ENCODE data around the gene PCK1. TPM values are rescaled to one million over a fixed set of nuclear protein-coding genes. Genes with fewer than 3 reads are reported as not detected.

The PCK1 gene
- total and polyA plus RNA-seq, 2 donors (not counting 3 experiments of a cell fraction or from before 2014, with no cell fraction given) = not detected

DNA sequence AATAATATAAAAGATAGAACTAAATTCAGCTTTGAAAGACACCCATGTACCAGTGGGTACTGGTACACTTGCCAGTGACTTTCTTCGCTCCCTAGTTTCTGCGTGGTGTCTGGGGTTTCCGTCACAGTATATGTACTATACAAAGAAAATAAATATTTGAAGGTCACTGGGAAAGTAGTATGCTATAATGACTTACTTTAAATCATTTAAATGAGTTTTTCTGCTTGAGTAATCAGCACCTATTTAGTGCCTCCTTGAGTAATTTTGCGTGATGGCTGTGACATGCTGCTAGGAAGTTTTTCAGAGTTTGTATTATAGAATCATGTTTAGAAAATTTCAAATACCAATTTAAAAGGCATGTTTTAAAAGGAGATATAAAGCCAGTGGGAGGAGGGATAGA, 32.8 kb upstream of the PCK1 start:
- Histone ChIP-seq H3K9ac (replicated peaks; ENCODE audit: extremely low read depth, insufficient read depth, low read length) (no peak overlapping the region), H3K9me3 (replicated peaks; ENCODE audit: control insufficient read depth, insufficient read depth, low read length) (no peaks in the 10 kb centered on the region), H3K27ac (ENCODE audit: insufficient read depth, low read depth, low read length) (no peak overlapping the region), H3K27me3 (ENCODE audit: control insufficient read depth in 2 of 2, insufficient read depth in 2 of 2, low read length in 2 of 2) (no peaks in the 10 kb centered on the region), H3K79me2 (ENCODE audit: control insufficient read depth, insufficient read depth, low read length) (no peaks in the 10 kb centered on the region), H2AFZ (ENCODE audit: low read depth, low read length) (no peak overlapping the region), H3K4me3 (replicated peaks in 1 of 3; ENCODE audit: insufficient read depth in 1 of 3, low read depth in 1 of 3, low read length in 3 of 3) (no peak overlapping the region), H3K9me1 (replicated peaks; ENCODE audit: control insufficient read depth, extremely low read depth, insufficient read depth, low read length) (no peaks in the 10 kb centered on the region), H4K20me1 (replicated peaks; ENCODE audit: control insufficient read depth, extremely low read depth, insufficient read depth, low read length) (no peaks in the 10 kb centered on the region), H3K4me1 (ENCODE audit: control insufficient read depth, extremely low read depth, insufficient read depth, low read length) (no peaks in the 10 kb centered on the region), H3K4me2 (ENCODE audit: insufficient read depth, low read length) (no peak overlapping the region), H3K36me3 (ENCODE audit: control insufficient read depth in 2 of 2, extremely low read depth in 1 of 2, insufficient read depth in 2 of 2, low read length in 2 of 2) (no peaks in the 10 kb centered on the region)
- no peak for FAIRE-seq
- TF ChIP-seq POLR2AphosphoS5 (IDR thresholded peaks at IDR 0.05; ENCODE audit: insufficient read depth, low read depth, low read length) (no peak), POLR2A (IDR thresholded peaks at IDR 0.05; ENCODE audit: low read depth, low read length) (no peak), JUN (IDR thresholded peaks at IDR 0.05; ENCODE audit: borderline replicate concordance, insufficient read depth, insufficient read length, low read depth) (no peak), GATA2 (IDR thresholded peaks at IDR 0.05; ENCODE audit: insufficient read depth, insufficient read length, low read depth, low read length) (no peak), FOS (IDR thresholded peaks at IDR 0.05; ENCODE audit: borderline replicate concordance, insufficient read depth, low read length) (no peak), MYC (IDR thresholded peaks at IDR 0.05; ENCODE audit: low read depth, low read length) (no peak), EZH2 (IDR thresholded peaks at IDR 0.05; ENCODE audit: borderline replicate concordance, low read depth, low read length, severe bottlenecking) (no peak)
- TF ChIP-seq, protein P1, sequence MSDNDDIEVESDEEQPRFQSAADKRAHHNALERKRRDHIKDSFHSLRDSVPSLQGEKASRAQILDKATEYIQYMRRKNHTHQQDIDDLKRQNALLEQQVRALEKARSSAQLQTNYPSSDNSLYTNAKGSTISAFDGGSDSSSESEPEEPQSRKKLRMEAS (IDR thresholded peaks at IDR 0.05; ENCODE audit: insufficient read depth, insufficient read length) = no peak
- TF ChIP-seq, protein P2, sequence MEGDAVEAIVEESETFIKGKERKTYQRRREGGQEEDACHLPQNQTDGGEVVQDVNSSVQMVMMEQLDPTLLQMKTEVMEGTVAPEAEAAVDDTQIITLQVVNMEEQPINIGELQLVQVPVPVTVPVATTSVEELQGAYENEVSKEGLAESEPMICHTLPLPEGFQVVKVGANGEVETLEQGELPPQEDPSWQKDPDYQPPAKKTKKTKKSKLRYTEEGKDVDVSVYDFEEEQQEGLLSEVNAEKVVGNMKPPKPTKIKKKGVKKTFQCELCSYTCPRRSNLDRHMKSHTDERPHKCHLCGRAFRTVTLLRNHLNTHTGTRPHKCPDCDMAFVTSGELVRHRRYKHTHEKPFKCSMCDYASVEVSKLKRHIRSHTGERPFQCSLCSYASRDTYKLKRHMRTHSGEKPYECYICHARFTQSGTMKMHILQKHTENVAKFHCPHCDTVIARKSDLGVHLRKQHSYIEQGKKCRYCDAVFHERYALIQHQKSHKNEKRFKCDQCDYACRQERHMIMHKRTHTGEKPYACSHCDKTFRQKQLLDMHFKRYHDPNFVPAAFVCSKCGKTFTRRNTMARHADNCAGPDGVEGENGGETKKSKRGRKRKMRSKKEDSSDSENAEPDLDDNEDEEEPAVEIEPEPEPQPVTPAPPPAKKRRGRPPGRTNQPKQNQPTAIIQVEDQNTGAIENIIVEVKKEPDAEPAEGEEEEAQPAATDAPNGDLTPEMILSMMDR (IDR thresholded peaks at IDR 0.05; ENCODE audit: extremely low read depth in 1 of 2, insufficient read depth in 1 of 2, low read depth in 1 of 2, low read length in 2 of 2) = no peak
- DNase-seq (ENCODE audit: low read depth, low spot score) = no peak
- ChIA-PET POLR2A (no interaction called here), CTCF (interaction anchor here (1.2 kb wide), 1 partner anchor 13 kb away, joined by 3 read pairs; no protein-coding TSS in a partner anchor)
- no TSS peak for BruUV-seq (replicated peaks)
- dilution Hi-C loops (cut with MboI; ENCODE audit: extremely low pct_ligation_motif_present, low sequenced_read_pairs) = no loop called here
- intact Hi-C loops (cut with micrococcal nuclease) = no loop called here

Measured in endothelial cell of umbilical vein (primary cell).